GM19467 (cell line): ENCODE results near the gene LASP1.
"Not testable (repeated sequence)": the region's sequence is repeated elsewhere in the genome, so short reads cannot be mapped to it uniquely, and the experiment has no call there.

ENCODE experiments used
- ATAC-seq: cut with Tn5 transposase; IDR thresholded peaks from one replicate; pipeline ENCODE4 v1.9.1; 2021; ENCODE audit warnings: mild to moderate bottlenecking, moderate library complexity; ENCODE audit not compliant: unreplicated experiment

The LASP1 gene

DNA sequence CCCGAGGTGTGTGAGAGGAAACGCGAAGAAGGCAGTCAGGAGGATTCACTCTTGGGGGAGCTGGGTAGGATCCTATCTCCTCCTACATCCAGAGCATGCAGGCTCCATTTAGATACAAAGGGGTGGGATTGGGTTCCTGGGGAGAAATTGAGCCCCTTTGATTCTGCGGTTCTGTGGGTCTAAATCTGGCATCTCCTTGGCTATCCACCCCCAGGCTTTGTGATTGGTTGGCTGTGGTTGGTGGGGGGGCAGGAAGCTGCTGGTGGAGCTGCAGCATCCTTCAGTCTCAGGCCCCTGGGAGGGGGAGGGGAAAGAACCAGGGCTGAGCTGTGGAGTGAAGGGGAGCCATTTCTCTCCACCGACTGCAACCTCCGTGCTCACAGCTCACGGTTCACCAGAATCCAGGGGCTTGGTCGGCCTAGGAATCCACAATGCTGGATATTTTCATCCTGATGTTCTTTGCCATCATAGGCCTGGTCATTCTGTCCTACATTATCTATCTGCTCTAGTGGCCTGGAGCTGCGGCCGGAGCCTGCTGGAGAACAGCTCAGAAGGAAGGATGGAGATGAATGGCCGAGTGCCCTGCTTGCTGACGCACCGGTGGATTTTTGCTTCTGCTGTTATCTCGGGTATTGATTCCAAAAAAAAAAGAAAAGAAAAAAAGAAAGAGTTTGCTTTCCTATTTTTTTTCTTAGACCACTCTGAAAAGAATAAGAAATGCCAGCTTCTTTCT, 55.6 kb downstream of the LASP1 start, which contains the start of gene LASP1NB:
LASP1NB (plus strand) TSS at position 352 of the 733 bp plus-strand sequence.
- ATAC-seq, result no peak

DNA sequence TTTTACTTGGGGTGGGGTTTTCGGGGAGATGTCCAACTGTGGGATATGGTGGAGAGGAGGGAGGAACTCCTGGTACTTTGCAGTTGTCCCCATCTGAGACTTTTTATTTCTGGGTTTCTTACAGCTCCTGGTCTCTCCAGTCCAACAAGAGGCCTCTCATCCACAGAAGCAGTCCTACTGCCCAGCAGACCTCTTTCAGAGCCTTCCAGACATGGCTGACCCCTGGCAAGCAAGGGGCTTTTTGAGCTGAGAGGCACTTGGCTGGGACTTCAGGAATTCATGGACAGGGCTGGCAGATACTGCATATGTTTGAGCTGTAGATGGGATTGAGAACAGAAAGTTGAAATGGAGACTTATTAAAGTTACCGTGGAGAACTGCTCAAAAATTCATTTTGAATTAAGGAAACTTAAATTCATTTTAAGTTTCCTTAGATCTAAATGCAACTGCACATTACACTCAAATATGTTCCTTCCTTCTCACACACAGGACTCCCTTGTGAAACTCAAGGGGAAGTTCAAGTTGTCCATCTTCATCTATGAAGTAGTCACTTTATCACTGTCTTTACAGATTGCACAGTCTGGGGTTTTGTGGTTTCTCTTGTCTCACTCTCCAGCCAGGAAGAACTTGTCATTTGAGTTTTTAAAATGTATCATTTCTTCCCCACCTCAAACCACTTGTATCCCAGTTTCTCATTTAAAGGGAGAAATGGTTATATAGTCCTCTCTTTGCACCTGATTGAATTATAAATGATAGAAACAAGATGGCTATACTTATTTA, 56.6 kb downstream of the LASP1 start:
- no peak for ATAC-seq

DNA sequence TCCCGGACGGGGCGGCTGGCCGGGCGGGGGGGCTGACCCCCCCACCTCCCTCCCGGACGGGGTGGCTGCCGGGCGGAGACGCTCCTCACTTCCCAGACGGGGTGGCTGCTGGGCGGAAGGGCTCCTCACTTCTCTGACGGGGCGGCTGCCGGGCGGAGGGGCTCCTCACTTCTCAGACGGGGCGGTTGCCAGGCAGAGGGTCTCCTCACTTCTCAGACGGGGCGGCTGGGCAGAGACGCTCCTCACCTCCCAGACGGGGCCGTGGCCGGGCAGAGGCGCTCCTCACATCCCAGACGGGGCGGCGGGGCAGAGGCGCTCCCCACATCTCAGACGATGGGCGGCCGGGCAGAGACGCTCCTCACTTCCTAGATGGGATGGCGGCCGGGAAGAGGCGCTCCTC, 60.9 kb downstream of the LASP1 start:
- ATAC-seq, result not testable (repeated sequence)

DNA sequence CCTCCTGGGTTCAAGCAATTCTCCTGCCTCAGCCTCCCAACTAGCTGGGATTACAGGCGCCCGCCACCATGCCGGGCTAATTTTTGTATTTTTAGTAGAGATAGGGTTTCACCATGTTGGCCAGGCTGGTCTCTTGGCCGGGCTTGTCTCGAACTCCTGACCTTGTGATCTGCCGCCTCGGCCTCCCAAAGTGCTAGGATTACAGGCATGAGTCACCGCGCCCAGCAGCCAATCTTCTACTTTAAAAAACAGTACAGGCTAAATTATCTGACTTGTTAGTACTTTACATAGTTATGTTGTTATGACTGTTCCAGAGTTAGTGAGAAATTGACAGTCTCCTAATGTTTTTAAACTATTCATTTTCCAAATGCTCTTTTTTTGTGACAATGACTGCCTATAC, 64.1 kb downstream of the LASP1 start:
- not testable (repeated sequence) for ATAC-seq

DNA sequence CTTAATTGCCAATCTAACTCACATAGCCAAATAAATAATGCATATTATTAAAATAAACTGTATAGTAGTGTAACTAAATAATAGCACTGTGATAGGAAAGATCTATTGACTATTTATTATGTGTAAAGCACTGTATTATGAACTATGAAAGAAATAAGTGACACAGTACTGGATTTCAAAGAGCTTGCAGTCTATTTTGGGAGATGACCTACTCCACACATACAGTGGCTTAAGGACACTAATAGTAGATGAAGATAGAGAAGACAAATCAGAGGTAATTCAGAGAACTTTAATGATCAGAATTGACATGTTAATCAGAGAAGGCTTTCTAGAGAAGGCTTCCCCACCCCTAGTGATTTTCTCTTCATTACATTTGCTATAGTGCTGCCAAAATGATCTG, 70.1 kb downstream of the LASP1 start:
- no peak for ATAC-seq

DNA sequence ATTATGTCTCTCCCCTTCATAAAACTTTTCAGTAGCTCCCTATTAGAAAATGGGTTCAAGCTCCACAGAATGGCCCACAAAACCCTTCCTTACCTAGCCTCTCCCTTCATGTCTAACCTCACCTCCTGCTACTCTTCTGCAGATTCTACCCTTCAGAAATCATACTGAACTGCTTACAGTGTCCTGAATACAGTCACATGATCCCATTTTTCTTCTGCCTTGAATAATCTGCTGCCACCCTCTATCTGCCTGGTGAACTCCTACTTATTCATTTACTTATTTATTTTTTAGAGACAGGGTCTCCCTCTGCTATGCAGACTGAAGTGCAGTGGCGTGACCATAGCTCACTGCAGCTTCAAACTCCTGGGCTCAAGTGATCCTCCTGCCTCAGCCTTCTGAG, 70.5 kb downstream of the LASP1 start:
- no peak for ATAC-seq

DNA sequence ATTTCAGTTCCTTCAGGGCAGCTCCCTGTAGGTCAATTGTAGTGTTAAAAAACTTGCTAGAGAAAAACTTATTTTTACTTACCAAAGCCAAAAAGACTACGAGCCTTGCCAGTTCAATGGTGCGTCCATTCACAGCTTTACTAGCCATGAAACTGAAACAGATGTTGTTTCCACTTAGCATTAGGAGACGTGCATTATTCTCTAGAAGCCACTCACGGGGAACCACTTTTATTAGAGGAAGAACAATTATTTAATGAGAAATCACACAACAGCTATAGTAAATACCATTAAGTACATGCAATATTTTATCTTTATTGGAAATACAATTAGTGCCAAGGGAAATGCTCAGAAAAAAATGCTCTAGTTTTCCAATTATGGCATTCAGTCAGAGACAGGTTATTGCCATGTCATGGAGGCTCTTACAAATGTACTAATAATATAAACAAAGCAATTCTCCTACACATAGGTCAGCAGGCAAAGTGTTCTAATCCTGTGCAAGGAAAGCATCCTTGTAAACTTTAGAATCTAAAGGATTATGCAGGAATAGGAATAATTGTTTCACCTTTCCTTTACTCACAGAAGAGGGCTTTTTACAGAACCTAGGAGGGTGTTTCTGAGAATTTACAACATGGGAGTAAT, 73.0 kb downstream of the LASP1 start:
- ATAC-seq, result no peak

DNA sequence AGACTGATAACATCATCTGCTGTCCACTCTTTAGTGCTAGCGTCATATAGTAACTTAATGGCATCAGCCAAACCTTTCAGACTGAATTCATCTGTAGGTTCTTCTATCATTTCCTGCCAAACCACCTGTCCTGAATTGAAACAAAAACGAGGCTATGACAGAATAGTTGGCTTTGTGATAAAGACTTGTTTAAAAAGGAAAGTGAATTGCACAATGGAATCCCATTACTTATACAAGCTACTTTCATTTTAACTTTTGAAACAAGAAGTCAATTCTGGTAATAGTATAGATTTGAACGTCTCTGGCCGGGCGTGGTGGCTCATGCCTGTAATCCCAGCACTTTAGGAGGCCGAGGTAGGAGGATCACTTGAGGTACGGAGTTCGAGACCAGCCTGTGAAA, 73.7 kb downstream of the LASP1 start:
- ATAC-seq, result no peak

DNA sequence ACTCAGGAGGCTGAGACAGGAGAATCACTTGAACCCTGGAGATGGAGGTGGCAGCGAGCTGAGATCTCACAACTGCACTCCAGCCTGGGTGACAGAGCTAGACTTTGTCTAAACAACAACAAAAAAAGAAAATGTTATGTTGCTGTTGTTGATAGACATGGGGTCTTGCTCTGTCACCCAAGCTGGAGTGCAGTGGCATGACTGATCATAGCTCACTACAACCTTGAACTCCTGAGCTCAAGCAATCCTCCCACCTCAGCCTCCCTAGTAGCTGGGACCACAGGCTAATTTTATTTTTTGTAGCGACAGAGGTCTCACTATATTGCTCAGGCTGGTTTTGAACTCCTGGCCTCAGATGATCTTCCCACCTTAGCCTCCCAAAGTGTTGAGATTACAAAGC, 77.3 kb downstream of the LASP1 start:
- no peak for ATAC-seq

DNA sequence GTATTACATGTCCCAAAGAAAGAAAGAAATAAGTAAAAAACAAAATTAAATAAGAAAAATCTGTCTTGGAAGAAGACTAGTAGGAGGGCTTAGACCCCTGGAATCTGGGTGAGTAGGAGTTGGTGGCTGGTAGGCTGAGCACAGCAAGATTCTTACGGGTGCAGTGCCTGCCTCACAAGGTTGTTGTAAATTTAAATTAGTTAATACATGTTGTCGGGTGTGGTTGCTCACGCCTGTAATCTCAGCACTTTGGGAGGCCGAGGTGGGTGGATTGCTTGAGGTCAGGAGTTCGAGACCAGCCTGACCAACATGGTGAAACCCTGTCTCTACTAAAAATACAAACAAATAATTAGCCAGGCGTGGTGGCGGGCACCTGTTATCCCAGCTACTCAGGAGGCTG, 83.9 kb downstream of the LASP1 start:
- not testable (repeated sequence) for ATAC-seq

DNA sequence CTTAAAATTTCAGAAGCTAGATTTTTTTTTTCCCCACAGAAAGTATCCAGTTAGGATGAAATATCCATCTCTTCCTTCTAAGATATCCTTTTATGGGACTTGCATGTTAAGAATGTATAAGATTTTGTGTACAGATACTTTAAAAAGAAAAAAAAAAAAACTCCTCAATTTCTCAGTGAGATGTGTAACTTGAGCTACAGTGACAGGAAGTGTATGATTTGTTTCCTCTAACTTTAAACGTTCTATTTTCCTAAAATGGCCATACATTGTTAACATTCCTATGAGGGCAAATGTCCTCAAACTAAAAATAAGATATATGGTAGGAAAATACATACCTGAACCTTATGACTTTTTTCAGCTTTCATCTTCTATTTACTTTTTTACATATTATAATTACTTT, 88.5 kb downstream of the LASP1 start:
- ATAC-seq, result no peak

DNA sequence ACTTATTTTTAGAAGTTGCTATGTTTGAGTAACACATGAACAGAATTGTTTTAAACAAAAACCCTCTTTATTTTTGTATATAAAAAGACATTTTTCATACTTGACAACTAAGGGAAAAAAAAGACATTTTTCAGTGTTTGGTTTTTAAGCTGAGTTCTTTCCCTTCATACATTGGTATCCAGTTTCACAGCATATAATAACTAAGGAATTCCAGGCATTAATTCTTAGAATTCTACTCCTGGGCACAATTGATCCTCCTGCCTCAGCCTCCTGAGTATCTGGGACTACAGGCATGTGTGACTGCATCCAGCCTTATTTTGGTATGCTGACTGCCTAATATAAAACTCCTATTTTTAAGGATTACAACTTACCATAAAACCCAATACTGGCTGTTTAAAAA, 88.9 kb downstream of the LASP1 start:
- no peak for ATAC-seq

DNA sequence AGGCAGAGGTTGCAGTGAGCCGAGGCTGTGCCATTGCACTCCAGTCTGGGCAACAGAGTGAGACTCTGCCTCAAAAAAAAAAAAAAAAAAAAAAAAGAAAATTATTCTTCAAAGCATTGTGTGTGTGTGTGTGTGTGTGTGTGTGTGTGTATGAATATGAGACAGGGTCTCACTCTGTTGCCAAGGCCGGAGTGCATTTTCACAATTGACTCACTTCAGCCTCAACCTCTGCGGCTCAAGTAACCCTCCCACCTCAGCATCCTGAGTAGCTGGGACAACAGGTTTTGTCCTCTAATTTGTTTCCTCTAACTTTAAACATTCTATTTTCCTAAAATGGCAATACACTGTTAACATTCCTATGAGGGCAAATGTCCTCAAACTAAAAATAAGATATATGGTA, 89.7 kb downstream of the LASP1 start:
- no peak for ATAC-seq

DNA sequence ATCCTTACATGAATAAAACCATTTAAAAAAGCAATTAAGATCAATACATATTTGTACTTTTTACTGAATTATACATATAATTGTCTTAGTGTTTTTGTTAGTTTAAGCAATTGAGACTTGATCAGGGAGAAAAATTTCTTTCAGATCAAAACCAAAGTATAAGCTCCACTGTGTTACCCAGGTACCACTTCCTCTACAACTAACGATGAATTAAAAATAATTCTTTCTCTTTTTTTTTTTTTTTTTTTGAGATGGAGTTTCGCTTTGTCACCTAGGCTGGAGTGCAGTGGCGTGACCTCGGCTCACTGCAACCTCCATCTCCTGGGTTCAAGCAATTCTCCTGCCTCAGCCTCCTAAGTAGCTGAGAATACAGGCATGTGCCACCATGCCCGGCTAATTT, 90.5 kb downstream of the LASP1 start:
- ATAC-seq, result no peak

DNA sequence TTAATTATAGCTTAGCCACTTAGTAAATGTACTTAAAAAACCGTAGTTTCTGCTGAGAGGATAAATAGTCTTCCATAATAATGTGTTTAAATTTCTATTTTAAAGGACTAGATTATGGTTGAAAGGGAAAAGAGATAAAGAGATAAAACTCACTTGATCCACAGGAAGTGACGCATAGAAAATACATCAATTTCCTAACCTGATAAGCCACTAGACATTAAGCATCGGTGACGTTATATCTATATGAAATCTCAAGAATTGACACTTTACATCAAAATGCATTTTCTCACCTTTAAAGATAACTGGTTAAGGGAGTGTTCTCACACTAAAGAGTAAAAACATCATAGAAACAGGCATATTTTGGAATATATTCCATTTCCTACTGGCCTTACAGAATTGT, 91.6 kb downstream of the LASP1 start:
- ATAC-seq, result no peak

DNA sequence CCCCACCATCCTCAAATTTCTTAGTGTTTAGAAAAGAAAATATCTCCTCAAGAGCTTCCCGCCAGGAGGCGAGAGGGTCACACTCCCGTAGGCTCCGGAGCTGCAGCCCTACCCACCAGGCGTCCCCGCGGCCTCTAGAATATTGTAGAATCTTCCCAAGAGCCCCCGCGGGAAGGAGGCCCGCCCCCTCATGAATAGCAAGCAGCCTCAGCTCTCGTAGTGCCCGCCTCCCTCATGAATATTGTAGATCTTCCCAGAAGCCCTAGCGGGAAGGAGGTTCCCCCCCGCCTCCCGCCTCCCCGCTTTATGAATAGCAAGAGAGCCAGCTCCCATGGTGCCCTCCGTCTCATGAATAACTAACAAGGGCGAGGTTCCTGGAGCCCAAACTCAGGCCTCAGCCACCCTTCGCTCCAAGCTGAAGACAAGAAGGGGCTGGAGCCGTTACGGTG, 97.5 kb downstream of the LASP1 start, which contains the start of gene FBXO47:
FBXO47 (minus strand) TSS at position 114 of the 449 bp plus-strand sequence. CDS start 4,378 bp downstream, outside the sequence.
- ATAC-seq, result no peak

DNA sequence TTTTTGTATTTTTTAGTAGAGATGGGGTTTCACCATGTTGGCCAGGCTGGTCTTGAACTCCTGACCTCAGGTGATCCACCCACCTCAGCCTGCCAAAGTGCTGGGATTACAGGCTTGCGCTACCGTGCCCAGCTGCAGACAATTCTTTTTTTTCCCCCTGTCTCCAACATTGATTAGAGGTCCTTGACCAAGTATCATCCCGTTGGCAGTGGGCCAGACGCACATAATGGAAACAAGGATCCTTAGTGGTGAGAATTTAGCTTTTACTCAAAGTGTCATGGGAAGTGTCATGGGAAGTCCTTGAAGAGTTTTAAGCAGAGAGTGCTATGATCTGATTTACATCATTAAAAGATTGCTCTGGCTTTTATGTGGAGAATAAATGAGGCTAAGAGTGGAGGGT, 99.4 kb downstream of the LASP1 start:
- ATAC-seq, result no peak

DNA sequence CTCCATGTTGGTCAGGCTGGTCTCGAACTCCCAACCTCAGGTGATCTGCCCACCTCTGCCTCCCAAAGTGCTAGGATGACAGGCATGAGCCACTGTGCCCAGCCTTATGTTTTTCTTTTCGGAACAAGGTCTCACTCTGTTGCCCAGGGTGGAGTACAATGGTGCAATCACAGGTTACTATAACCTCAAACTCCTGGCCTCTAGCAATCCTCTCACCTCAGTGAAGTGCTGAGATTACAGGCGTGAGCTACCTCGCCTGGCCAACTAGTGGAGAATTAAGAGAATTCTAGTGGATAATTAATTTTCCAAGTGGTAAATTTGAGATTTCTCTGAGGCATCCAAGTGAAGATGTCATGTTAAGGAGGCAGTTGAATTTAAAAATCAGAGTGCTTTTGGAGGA, 100.3 kb downstream of the LASP1 start:
- no peak for ATAC-seq

DNA sequence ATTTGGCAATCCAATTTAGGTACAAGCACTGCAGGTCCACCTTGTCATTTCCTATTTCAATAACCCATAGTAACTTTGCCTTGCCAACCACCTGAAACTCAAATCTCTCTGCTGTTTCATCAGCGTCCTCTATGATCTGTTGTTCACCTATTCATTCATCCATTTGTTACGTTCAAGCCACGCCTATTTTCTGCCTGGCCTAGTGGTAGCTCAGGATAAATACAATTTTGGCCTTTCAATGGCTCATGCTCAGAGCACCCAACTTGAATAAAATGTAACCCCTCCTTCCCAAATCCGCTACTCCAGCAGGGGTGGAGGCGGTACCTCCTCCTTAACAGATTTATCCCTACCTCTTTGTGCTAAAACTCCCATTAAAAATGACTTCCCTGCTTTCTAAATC, 100.9 kb downstream of the LASP1 start:
- ATAC-seq, result no peak
